ENCODE data around the gene BEND7.
"Not testable (repeated sequence)": the region's sequence is repeated elsewhere in the genome, so short reads cannot be mapped to it uniquely, and the experiment has no call there.

Gene BEND7, protein sequence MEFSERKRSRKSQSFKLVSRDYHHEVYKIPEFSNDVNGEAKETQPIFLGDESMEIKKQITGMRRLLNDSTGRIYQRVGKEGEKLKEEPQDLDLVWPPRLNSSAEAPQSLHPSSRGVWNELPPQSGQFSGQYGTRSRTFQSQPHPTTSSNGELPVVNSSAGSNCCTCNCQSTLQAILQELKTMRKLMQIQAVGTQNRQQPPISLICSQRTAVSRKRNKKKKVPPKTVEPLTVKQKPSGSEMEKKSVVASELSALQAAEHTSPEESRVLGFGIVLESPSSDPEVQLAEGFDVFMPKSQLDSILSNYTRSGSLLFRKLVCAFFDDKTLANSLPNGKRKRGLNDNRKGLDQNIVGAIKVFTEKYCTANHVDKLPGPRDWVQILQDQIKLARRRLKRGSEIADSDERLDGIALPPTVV

DNA sequence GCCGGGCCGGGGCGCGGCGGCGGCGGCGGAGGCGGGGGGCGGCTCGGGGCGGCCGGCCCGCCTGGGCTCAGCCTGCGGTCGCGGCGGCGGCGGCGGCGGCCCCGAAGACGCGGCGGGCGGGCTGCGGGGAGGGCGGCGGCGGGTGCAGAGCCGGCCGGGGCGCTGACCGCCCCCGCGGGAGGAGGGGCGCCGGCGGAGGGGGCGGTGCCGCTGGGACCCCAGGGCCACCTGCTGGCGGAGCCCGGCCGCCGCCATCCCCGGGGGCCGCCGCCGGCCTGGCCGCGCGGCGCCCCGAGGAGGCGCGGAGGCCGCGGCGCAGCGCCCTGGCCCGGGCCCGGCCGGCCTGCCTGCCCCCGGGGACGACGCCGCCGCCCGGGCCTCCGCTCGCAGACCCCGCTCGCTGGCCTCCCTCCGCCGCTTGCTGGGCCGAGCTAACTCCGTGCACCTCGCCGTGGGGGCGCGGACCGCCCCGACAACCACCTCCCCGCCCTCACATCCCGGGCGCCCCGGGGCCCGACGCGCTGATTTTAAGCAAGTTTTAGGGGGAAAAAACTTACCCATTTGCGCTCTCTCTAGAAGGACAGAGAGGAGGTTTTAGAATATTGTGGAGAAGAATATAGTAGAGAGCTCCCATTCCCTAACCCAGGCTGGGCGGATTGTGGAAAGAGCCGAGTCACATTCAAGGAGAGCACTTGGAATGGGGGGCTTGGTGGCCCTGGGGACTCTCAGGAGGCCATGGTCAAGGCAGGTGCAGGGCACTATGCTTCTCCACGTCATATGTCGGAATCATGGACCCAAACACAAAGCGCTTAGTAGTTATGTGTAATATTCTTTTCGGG, at the start of gene BEND7:
Gene BEND7, minus strand, starts transcription at position 140 of the 839 bp plus-strand sequence. CDS start 481 bp downstream, outside the sequence.
- no peak for DNase-seq

DNA sequence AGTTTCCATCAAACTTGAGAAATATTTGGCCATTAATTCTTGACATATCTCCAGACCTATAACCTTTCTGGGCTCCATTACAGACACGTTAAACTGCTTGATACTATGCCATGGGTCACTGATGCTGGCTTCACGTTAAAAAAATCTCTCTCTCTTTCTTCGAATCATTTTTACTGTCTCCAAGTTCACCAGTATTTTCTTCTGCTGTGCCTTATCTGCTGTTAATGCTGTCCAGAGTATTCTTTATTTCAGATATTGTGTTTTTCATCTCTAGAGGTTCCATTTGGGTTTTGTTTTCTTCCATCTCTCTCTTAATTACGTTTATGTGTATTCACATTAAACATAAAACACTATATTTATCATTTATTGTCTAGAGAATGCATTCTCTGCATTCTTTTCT, 45.1 kb upstream of the BEND7 start:
- DNase-seq: no peak

DNA sequence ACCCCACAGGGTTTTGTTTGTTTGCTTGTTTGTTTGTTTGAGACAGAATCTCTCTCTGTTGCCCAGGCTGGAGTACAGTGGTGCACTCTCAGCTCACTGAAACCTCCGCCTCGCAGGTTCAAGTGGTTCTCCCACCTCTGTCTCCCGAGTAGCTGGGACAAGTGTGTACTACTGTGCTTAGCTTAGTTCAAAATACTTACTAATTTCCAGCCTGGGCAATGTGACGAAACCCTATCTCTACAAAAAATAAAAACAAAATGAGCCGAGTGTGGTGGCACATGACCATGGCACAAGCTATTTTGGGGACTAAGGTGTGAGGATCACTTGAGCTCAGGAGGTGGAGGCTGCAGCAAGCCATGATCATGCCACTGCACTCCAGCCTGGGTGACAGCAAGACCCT, 42.7 kb upstream of the BEND7 start:
- no peak for DNase-seq

DNA sequence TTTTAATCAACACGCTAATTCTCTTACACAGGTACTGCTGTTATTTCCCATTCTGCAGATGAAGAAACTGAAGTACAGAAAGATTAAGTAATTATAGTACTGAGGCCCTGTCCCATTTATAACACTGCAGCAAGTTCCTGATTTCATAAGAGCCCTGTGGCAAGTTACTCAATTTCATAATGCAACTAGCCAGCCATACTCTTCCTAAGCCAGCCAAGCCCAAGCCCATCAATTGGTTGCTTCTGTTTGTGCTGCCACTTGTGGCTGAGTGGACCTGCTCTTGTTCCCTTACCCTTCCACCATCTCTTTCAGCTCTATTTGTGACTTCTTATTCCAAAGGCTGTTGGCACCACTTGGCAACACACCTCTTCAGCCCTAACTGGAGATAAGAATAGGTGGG, 38.2 kb upstream of the BEND7 start:
- DNase-seq: no peak

GRCh38 chr10:13564576-13564975, 35.8 kb upstream of the BEND7 start:
- no peak for DNase-seq

DNA sequence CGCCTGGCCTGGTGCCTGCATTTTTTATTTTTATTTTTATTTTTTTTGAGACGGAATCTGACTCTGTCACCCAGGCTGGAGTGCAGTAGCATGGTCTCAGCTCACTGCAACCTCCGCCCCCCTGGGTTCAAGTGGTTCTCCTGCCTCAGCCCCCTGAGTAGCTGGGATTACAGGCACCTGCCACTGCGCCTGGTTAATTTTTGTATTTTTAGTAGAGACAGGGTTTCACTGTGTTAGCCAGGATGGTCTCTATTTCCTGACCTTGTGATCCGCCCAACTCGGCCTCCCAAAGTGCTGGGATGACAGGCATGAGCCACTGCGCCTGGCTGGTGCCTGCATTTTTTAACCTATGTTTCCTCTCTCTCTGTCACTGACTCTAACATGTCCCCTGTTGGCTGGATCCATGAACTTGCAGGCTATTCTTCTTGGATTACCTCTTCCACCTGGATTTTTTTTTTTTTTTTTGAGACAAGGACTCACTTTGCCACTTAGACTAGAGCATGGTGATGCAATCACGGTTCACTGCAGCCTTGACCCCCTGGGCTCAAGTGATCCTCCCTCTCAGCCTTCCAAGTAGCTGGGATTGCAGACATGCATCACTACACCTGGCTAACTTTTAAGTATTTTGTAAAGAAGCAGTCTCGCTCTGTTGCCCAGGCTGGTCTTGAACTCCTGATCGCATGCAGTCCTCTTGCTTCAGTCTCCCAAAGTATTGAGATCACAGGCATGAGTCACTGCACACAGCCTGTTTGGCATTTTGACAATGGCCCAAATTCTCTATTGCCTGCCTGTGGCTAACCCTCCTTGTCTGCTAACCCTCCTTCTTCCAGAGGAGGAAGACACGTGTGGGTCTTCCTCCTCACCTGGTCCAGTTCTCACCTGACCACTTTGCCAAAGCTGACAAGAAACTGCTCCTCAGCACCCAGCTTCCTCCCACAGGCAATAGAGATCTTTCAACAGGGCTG, 34.9 kb upstream of the BEND7 start:
- DNase-seq: no peak

DNA sequence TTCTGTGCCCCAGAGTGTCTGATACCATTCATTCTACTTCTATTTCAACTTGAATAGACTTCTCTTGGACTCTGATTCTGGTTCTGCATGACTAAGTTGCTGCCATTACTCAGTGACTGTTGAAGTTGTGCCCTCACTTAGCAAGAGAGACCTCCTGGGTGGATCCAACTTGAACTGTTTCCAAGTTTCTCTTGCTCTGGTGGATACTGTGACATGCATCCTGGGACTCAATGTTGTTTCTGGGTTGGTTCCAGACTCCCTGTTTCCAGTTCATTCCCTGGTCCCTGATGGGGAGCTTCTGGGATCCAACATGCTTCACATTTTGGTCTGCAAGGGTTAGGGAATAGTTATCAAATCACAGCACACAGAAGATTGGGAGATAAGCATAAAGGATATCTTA, 31.8 kb upstream of the BEND7 start:
- DNase-seq: no peak

DNA sequence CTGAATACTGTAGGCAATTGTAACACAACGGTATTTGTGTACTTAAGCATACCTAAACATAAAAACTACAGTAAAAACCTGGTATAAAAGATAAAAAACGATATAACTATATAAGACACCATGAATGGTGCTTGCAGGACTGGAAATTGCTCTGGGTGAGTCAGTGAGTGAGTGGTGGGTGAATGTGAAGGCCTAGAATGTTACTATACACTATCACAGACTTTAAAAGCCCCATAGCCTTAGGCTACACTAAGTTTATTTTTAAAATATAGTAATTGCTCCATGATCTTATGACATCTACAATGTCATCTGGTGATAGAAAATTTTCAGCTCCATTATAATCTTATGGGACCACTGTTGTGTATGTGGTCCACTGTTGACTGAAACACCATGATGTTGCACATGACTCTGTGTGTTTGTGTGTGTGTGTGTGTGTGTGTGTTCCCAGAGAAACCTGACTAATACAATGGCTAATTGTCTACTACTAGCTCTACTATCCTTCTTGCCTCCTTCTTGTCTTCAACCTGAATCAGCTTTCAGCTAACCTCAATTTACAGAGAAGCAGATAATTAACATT, 30.4 kb upstream of the BEND7 start:
- DNase-seq: no peak

DNA sequence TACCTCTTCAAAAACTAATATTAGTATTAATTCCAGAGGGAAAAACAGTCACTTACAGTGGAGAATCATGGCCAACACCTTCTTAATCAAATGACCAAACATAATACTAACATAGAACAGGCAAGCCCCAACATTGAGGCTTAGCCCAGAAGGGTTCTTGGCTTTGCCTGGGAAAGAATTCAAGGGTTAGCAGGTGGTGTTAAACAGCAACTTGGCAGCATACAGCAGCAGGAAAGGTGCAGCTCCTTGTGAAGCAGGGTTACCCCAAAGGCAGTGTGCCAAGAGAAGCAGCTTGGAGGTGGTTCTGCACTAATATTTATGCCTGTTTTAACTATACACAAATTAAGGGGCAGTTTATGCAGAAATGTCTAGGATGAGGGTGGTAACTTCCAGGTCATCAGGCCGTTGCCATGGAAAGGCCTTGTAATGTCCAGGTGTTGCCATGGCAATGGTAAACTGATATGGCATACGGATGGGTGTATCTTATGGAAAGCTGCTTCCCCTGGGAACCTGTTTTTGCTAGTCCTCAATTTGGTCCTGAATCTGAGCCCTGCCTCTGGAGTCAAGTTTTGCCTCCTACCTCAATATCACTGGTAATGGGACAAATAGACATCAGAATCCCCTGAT, 27.2 kb upstream of the BEND7 start:
- DNase-seq: no peak

DNA sequence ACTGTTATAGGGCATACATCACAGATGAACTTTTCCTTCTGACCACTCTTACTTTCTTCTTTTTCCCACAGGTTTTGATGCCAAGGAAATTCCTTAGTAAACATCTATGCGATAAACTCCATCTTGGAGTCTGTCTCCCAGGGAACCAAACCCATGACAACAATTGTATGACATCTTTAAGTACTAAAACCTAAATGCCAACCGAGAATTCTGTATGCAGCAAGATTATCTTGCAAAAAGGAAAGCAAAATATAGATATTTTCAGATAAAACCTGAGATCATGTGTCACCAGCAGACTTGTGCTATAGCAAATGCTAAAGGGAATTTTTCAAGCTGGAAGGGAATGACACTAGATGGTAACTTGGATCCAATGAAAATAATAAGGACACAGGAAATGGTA, 22.0 kb upstream of the BEND7 start:
- no peak for DNase-seq

DNA sequence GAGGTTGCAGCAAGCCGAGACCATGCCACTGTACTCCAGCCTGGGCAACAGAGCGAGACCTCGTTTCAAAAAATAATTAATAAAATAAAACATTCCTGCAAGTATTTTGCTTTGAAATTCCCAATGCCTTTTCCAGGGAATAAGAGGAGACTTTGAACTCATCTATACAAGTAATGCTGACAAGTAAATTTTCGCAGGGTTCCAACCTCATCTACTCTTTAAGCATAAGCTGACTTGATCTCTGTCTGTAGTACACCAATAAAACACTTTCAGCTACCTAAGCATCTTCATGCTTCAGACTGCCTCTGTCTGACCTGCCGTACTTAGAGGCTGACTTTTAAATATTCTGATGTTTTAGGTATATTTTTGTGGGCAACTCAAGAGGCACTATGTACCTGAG, 13.7 kb upstream of the BEND7 start:
- DNase-seq: no peak

- DNase-seq: not testable (repeated sequence)
Observed at GRCh38 chr10:13537985-13538384, 9.2 kb upstream of the BEND7 start.

GRCh38 chr10:13536674-13537366, 8.0 kb upstream of the BEND7 start:
- peak; percentile 32 for DNase-seq

GRCh38 chr10:13535346-13535745, 6.5 kb upstream of the BEND7 start:
- DNase-seq: no peak

GRCh38 chr10:13529714-13529973, 830 bp upstream of the BEND7 start:
- DNase-seq: no peak

GRCh38 chr10:13528123-13528874, 515 bp downstream of the BEND7 start:
- no peak for DNase-seq

- DNase-seq: no peak
Observed at GRCh38 chr10:13527864-13528122, 1.0 kb downstream of the BEND7 start.

DNA sequence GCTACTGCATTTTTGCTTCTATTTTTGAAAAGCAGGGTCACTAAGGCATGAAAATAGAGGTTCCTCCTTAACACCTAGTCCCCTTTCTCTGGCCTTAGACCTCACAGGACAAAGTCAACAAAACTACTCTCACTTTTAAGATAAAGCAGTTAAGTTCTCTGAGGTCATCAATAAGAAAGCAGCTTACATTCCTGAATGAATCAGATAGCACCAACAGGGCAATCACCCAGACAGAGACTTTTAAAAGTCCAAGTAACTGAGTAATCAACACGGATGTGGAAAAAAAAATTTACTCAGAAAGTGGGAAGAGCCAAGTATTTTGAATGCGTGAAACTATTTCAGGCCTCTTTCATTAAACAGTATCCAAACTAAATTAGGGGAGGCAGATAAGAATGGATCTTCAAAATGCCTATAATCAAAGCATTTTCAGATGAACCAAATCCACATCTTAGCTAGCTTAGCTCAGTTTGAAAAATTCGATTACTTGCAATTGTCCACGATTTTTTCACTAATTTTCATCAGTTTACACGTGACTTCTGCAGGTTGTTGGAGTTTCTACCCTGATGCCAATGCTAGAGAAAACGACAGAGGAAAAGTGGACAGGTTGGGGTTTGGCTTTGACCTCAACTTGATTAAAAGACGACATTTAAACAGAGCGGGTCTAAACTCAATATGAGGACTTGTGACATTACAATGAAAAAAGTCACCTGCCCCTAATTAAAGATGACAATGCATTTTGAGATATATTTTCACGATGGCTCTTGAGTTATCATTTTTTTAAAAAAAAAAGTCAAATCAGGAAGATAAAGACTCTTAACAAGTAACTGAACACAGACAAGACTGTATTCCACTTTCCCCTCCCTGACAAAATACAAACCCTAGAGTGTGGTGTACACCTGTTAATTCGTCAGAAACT, 1.6 kb downstream of the BEND7 start:
- DNase-seq: no peak

- no peak for DNase-seq
Observed at GRCh38 chr10:13525663-13526062, 3.2 kb downstream of the BEND7 start.

DNA sequence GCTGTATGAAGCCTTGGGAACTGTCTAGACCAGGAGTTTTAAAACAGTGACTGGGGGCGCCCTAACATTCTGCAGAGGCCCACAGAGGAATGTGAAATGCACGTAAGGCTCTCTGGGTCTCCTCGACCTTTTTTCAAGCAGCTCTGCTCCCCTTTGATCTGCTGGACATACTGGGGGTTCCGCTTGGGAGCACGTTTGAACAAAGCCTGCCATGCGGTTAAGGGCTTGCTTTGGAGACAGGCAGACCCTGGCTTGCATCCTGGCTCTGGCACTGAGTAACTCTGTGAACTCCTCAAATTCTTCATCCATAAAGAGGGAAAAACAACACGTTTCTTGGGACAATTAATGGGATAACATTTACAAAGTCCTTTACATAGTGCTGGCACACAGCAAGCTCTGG, 7.8 kb downstream of the BEND7 start:
- DNase-seq: no peak

All from activated CD4-positive, alpha-beta T cell treated with anti-CD3 and anti-CD28 coated beads, Interleukin-2, Interleukin-6, amounts not matched to agents 100 ng/mL and 50 ng/mL, durations not matched to agents 16 hours and 8 hours (primary cell).